ENCODE data around the gene GRIN2C. TPM values are rescaled to one million over a fixed set of nuclear protein-coding genes. Genes with fewer than 3 reads are reported as not detected.

The GRIN2C gene
- total and polyA plus RNA-seq, 2 donors (not counting 1 experiment from before 2014, with no cell fraction given): 0.03 TPM; not detected in 1

- ChIA-PET CTCF (interaction anchor here (0.9 kb wide), 1 partner anchor 131 kb away, joined by 4 read pairs; no protein-coding TSS in a partner anchor), POLR2A (no interaction called here)
- H3K9me3 ChIP-seq (ENCODE audit: control extremely low read depth in 1 of 3, control insufficient read depth in 2 of 3, insufficient read depth in 1 of 3, low read length in 2 of 3): no peaks in the 10 kb centered on the region
- Mint-ChIP-seq H3K4me1 (peaks cover 12% of the 10 kb centered on the region), H3K9me3 (ENCODE audit: insufficient read depth) (no peaks in the 10 kb centered on the region), H3K27ac (no peak overlapping the region), H3K27me3 (no peaks in the 10 kb centered on the region), H3K4me3 (no peak overlapping the region)
- H2AFZ ChIP-seq (ENCODE audit: insufficient read depth, low read depth, low read length, poor library complexity, severe bottlenecking): no peak overlapping the region
- H3K9ac ChIP-seq (ENCODE audit: low read length): no peak overlapping the region
- peaks cover 8% of the 10 kb centered on the region for H3K79me2 ChIP-seq (ENCODE audit: control insufficient read depth, insufficient read depth, low read length)
- 93% methylated on average over 6 of the region's 6 CpGs for WGBS (ENCODE audit: insufficient coverage)
- DNase-seq: no peak
- H3K4me3 ChIP-seq (ENCODE audit: control extremely low read depth in 1 of 5, extremely low read depth in 1 of 5, insufficient read depth in 1 of 5, low read depth in 2 of 5, low read length in 4 of 5): no peak overlapping the region
- no peaks in the 10 kb centered on the region for H3K36me3 ChIP-seq (replicated peaks in 1 of 2; ENCODE audit: control extremely low read depth in 1 of 2, control insufficient read depth in 1 of 2, extremely low read depth in 1 of 2, insufficient read depth in 2 of 2, low read length in 1 of 2)
- no peak overlapping the region for H3K27ac ChIP-seq (ENCODE audit: low read length in 2 of 2)
- H4K20me1 ChIP-seq (ENCODE audit: control insufficient read depth, insufficient read depth, low read length, poor library complexity, severe bottlenecking): no peaks in the 10 kb centered on the region
- peaks cover 0 to 6% (median 0%) of the 10 kb centered on the region in 4 experiments for H3K27me3 ChIP-seq (replicated peaks in 1 of 4; ENCODE audit: control extremely low read depth in 1 of 4, control insufficient read depth in 3 of 4, insufficient read depth in 4 of 4, low read length in 3 of 4)
- peaks cover 10 to 18% of the 10 kb centered on the region in 2 donors for H3K4me1 ChIP-seq (ENCODE audit: control insufficient read depth in 2 of 2, insufficient read depth in 2 of 2, low read length in 2 of 2)
- TF ChIP-seq CTCF (IDR thresholded peaks at IDR 0.05) (no peak), EZH2 (IDR thresholded peaks at IDR 0.05; ENCODE audit: borderline replicate concordance, insufficient read depth, low read depth, low read length, poor library complexity, severe bottlenecking) (no peak)
- H3K4me2 ChIP-seq (replicated peaks; ENCODE audit: low read depth, low read length, poor library complexity, severe bottlenecking): no peak overlapping the region
- intact Hi-C loops (cut with micrococcal nuclease): no loop called here
- ATAC-seq (ENCODE audit: low read depth): no peak
These were observed 9.2 kb upstream of the GRIN2C start for GRCh38 chr17:74868908-74869255.

GRCh38 chr17:74868251-74868907 lies 8.7 kb upstream of the GRIN2C start:
- H3K9me3 ChIP-seq (ENCODE audit: control extremely low read depth in 1 of 3, control insufficient read depth in 2 of 3, insufficient read depth in 1 of 3, low read length in 2 of 3): no peaks in the 10 kb centered on the region
- H3K4me1 ChIP-seq (ENCODE audit: control insufficient read depth in 2 of 2, insufficient read depth in 2 of 2, low read length in 2 of 2): peaks cover 8 to 13% of the 10 kb centered on the region in 2 donors
- no peaks in the 10 kb centered on the region for H4K20me1 ChIP-seq (ENCODE audit: control insufficient read depth, insufficient read depth, low read length, poor library complexity, severe bottlenecking)
- TF ChIP-seq CTCF (IDR thresholded peaks at IDR 0.05) (no peak), EZH2 (IDR thresholded peaks at IDR 0.05; ENCODE audit: borderline replicate concordance, insufficient read depth, low read depth, low read length, poor library complexity, severe bottlenecking) (no peak)
- peaks cover 8% of the 10 kb centered on the region for H3K79me2 ChIP-seq (ENCODE audit: control insufficient read depth, insufficient read depth, low read length)
- Mint-ChIP-seq H3K27me3 (peaks cover 3% of the 10 kb centered on the region), H3K9me3 (ENCODE audit: insufficient read depth) (no peaks in the 10 kb centered on the region), H3K4me3 (no peak overlapping the region), H3K4me1 (peaks cover 9% of the 10 kb centered on the region), H3K27ac (no peak overlapping the region)
- no peak overlapping the region for H3K4me3 ChIP-seq (ENCODE audit: control extremely low read depth in 1 of 5, extremely low read depth in 1 of 5, insufficient read depth in 1 of 5, low read depth in 2 of 5, low read length in 4 of 5)
- intact Hi-C loops (cut with micrococcal nuclease): no loop called here
- ChIA-PET CTCF (interaction anchor here (0.9 to 1.1 kb wide), 2 partner anchors 80 to 130 kb away, joined by 3 to 4 read pairs; no protein-coding TSS in a partner anchor), POLR2A (no interaction called here)
- ATAC-seq (ENCODE audit: low read depth): no peak
- H3K27me3 ChIP-seq (replicated peaks in 1 of 4; ENCODE audit: control extremely low read depth in 1 of 4, control insufficient read depth in 3 of 4, insufficient read depth in 4 of 4, low read length in 3 of 4): peaks cover 0 to 6% (median 0%) of the 10 kb centered on the region in 4 experiments
- H3K4me2 ChIP-seq (replicated peaks; ENCODE audit: low read depth, low read length, poor library complexity, severe bottlenecking): no peak overlapping the region
- no peak overlapping the region for H2AFZ ChIP-seq (ENCODE audit: insufficient read depth, low read depth, low read length, poor library complexity, severe bottlenecking)
- H3K9ac ChIP-seq (ENCODE audit: low read length): no peak overlapping the region
- DNase-seq: no peak
- H3K27ac ChIP-seq (ENCODE audit: low read length in 2 of 2): no peak overlapping the region
- 90% methylated on average over 11 of the region's 12 CpGs for WGBS (ENCODE audit: insufficient coverage)
- no peaks in the 10 kb centered on the region for H3K36me3 ChIP-seq (replicated peaks in 1 of 2; ENCODE audit: control extremely low read depth in 1 of 2, control insufficient read depth in 1 of 2, extremely low read depth in 1 of 2, insufficient read depth in 2 of 2, low read length in 1 of 2)
